HEK293 (cell line): ENCODE measurements around the gene C1D.

Experiments
- CTCF ChIA-PET: fragments of 350-600 bp; formaldehyde crosslinking; extraction: SDS; loops from one replicate; lab custom pipeline; 2021; ENCODE audit warnings: antibody characterized with exemption; lab: Yijun Ruan, JAX
- POLR2A ChIA-PET: fragments of 300-600 bp; formaldehyde crosslinking; extraction: SDS; loops from one replicate; lab custom pipeline; 2020; ENCODE audit warnings: antibody characterized with exemption, inconsistent platforms; lab: Yijun Ruan, JAX
- H3K27ac ChIP-seq: fragments of 200-500 bp; sonication (Bioruptor generic); 2 replicates; pipeline ENCODE4 v1.5.1; 2014; ENCODE audit warnings: low read depth, low read length, control low read depth, inconsistent platforms; ENCODE audit errors: extremely low read depth
- H3K36me3 ChIP-seq, 2 experiments: fragments of 200-500 bp in 1 of 2; sonication (Bioruptor generic) in 1 of 2; 1 replicate in 1 of 2; 2 replicates in 1 of 2; pipeline ENCODE4 v1.5.1; 2014 to 2017; ENCODE audit warnings: inconsistent platforms in 2 of 2, low read length in 2 of 2; ENCODE audit not compliant: control insufficient read depth in 2 of 2, insufficient read depth in 1 of 2
- H3K4me1 ChIP-seq: fragments of 200-500 bp; sonication (Bioruptor generic); 2 replicates; pipeline ENCODE4 v1.5.1; 2014; ENCODE audit warnings: mild to moderate bottlenecking, low read length, inconsistent platforms; ENCODE audit not compliant: control insufficient read depth, insufficient read depth
- H3K4me3 ChIP-seq: 2 replicates; pipeline ENCODE4 v1.5.1; 2011; ENCODE audit warnings: low read depth, mild to moderate bottlenecking, control low read depth, low read length, moderate library complexity
- H3K9me3 ChIP-seq: fragments of 200-500 bp; sonication (Bioruptor generic); 2 replicates; pipeline ENCODE4 v1.5.1; 2014; ENCODE audit warnings: low read depth, low read length, inconsistent platforms; ENCODE audit not compliant: control insufficient read depth, insufficient read depth
- BCL11A ChIP-seq: fragments of 450-650 bp; formaldehyde crosslinking; IDR thresholded peaks from 2 replicates; pipeline ENCODE4 v1.5.1; 2016; ENCODE audit warnings: low read depth, missing biosample characterization, missing genetic modification characterization
- BCL11B ChIP-seq: fragments of 450-650 bp; formaldehyde crosslinking; IDR thresholded peaks from 2 replicates; pipeline ENCODE4 v1.5.1; 2016; ENCODE audit warnings: low read depth, missing biosample characterization, missing genetic modification characterization
- KLF9 ChIP-seq: fragments of 450-650 bp; formaldehyde crosslinking; IDR thresholded peaks from 2 replicates; pipeline ENCODE4 v1.5.1; 2016; ENCODE audit warnings: missing biosample characterization, missing genetic modification characterization, low read depth
- WT1 ChIP-seq: fragments of 450-650 bp; formaldehyde crosslinking; IDR thresholded peaks from 2 replicates; pipeline ENCODE4 v1.5.1; 2016; ENCODE audit warnings: missing biosample characterization, missing genetic modification characterization
- YY2 ChIP-seq: fragments of 450-650 bp; formaldehyde crosslinking; IDR thresholded peaks from 2 replicates; pipeline ENCODE4 v1.5.1; 2016; ENCODE audit warnings: missing biosample characterization, missing genetic modification characterization
- ZFP69B ChIP-seq: fragments of 450-650 bp; formaldehyde crosslinking; IDR thresholded peaks from 2 replicates; pipeline ENCODE4 v1.5.1; 2016; ENCODE audit warnings: missing biosample characterization, missing genetic modification characterization
- ZNF10 ChIP-seq: fragments of 450-650 bp; formaldehyde crosslinking; IDR thresholded peaks from 2 replicates; pipeline ENCODE4 v1.5.1; 2017; ENCODE audit warnings: missing biosample characterization, missing genetic modification characterization
- ZNF114 ChIP-seq: fragments of 450-650 bp; formaldehyde crosslinking; IDR thresholded peaks from 2 replicates; pipeline ENCODE4 v1.5.0; 2017; ENCODE audit warnings: missing biosample characterization, missing genetic modification characterization
- ZNF133 ChIP-seq: fragments of 450-650 bp; formaldehyde crosslinking; IDR thresholded peaks from 2 replicates; pipeline ENCODE4 v1.5.1; 2016; ENCODE audit warnings: missing biosample characterization, missing genetic modification characterization
- ZNF184 ChIP-seq: fragments of 450-650 bp; IDR thresholded peaks from 2 replicates; pipeline ENCODE4 v1.5.1; 2018; ENCODE audit warnings: missing biosample characterization, mild to moderate bottlenecking, missing genetic modification characterization
- ZNF274 ChIP-seq, 2 experiments: fragments of 200-500 bp in 1 of 2; fragments of 450-650 bp in 1 of 2; sonication (Bioruptor generic) in 1 of 2; formaldehyde crosslinking in 1 of 2; IDR thresholded peaks; 2 replicates each; pipeline versions ENCODE4 v1.5.1 to v1.6.1; 2014 to 2016; ENCODE audit warnings: borderline replicate concordance in 1 of 2, inconsistent platforms in 1 of 2, low read length in 1 of 2, missing biosample characterization in 1 of 2, missing genetic modification characterization in 1 of 2
- ZNF404 ChIP-seq: fragments of 450-650 bp; formaldehyde crosslinking; IDR thresholded peaks from 2 replicates; pipeline ENCODE4 v1.5.1; 2017; ENCODE audit warnings: missing biosample characterization, missing genetic modification characterization
- ZNF416 ChIP-seq: fragments of 450-650 bp; formaldehyde crosslinking; IDR thresholded peaks from 2 replicates; pipeline ENCODE4 v1.5.1; 2016; ENCODE audit warnings: missing biosample characterization, missing genetic modification characterization
- ZNF560 ChIP-seq: fragments of 450-650 bp; formaldehyde crosslinking; IDR thresholded peaks from 2 replicates; pipeline ENCODE4 v1.5.1; 2017; ENCODE audit warnings: missing biosample characterization, missing genetic modification characterization, borderline replicate concordance
- ZNF670 ChIP-seq: fragments of 450-650 bp; formaldehyde crosslinking; IDR thresholded peaks from 2 replicates; pipeline ENCODE4 v1.5.1; 2016; ENCODE audit warnings: missing biosample characterization, missing genetic modification characterization, low read depth
- ZNF768 ChIP-seq: fragments of 450-650 bp; formaldehyde crosslinking; IDR thresholded peaks from 2 replicates; pipeline ENCODE4 v1.5.1; 2018; ENCODE audit warnings: missing biosample characterization, mild to moderate bottlenecking, missing genetic modification characterization
- TF ChIP-seq, protein P1 (sequence below): fragments of 450-650 bp; formaldehyde crosslinking; IDR thresholded peaks from 2 replicates; pipeline ENCODE4 v1.5.1; 2016; ENCODE audit warnings: missing biosample characterization, missing genetic modification characterization
- TF ChIP-seq, protein P2 (sequence below): fragments of 450-650 bp; formaldehyde crosslinking; IDR thresholded peaks from 2 replicates; pipeline ENCODE4 v1.5.1; 2016; ENCODE audit warnings: missing biosample characterization, missing genetic modification characterization
- TF ChIP-seq, protein P3 (sequence below): fragments of 450-650 bp; formaldehyde crosslinking; IDR thresholded peaks from 2 replicates; pipeline ENCODE4 v1.5.1; 2016; ENCODE audit warnings: missing biosample characterization, missing genetic modification characterization
- TF ChIP-seq, protein P4 (sequence below): fragments of 450-650 bp; formaldehyde crosslinking; IDR thresholded peaks from 2 replicates; pipeline ENCODE4 v1.5.1; 2016; ENCODE audit warnings: missing biosample characterization, missing genetic modification characterization, borderline replicate concordance
- TF ChIP-seq, protein P5 (sequence below): fragments of 450-650 bp; formaldehyde crosslinking; IDR thresholded peaks from 2 replicates; pipeline ENCODE4 v1.5.1; 2016; ENCODE audit warnings: missing biosample characterization, missing genetic modification characterization

C1D gene

DNA sequence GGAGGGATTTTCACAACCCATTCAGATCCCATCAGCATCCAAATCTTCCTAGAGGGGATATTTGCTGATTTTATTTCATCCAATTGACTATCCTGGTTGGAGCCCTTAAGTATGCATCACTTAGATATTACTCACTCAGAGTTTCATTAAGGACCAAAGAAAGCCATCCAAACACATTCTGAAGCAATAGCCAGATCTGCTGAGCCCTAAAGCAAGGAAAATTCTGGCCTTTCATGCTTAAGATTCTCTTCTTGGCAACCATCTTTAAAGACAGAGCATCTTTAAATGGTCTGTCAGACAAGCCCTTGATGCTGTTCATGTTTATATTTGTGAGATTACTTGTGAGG, 40.9 kb upstream of the C1D start (continued):
- TF ChIP-seq KLF9 (tag by site-specific recombination) (no peak), ZNF560 (tag by site-specific recombination) (no peak), BCL11A (tag by site-specific recombination) (no peak), ZNF10 (tag by site-specific recombination) (no peak)
- TF ChIP-seq, protein P1, sequence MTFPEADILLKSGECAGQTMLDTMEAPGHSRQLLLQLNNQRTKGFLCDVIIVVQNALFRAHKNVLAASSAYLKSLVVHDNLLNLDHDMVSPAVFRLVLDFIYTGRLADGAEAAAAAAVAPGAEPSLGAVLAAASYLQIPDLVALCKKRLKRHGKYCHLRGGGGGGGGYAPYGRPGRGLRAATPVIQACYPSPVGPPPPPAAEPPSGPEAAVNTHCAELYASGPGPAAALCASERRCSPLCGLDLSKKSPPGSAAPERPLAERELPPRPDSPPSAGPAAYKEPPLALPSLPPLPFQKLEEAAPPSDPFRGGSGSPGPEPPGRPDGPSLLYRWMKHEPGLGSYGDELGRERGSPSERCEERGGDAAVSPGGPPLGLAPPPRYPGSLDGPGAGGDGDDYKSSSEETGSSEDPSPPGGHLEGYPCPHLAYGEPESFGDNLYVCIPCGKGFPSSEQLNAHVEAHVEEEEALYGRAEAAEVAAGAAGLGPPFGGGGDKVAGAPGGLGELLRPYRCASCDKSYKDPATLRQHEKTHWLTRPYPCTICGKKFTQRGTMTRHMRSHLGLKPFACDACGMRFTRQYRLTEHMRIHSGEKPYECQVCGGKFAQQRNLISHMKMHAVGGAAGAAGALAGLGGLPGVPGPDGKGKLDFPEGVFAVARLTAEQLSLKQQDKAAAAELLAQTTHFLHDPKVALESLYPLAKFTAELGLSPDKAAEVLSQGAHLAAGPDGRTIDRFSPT (tag by site-specific recombination) = no peak

DNA sequence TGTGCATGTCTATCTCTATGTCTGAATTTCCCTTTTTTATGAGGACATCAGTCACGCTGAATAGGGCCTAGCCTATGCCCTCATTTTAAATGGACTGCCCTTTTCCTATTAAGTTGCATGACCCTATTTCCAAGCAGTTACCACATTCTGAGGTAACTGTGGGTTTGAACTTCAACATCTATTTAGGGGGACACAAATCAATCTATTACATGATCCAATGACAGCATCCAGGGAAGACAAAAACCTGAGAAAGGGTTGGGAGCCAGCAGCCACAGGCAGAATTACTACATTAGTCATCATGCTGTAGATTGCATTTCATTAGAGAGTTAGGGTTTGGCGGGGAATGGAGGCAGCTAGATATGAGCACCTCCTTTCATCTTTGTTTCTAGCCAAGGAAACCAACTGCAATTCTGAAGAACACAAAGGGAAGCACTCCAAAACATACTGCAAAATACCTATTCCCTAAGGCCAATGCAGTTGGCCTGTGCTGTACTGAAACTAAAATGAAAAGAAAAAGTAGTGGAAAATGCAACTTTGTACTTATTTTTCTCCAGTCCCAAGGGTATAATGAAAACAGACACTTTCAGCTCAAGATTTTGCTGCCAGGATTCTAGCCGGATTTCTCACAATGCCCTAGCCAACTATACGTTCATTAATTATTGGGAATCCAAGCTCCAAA, 40.4 kb upstream of the C1D start:
- POLR2A ChIA-PET = no interaction called here
- no peaks in the 10 kb centered on the region for H3K36me3 ChIP-seq
- no peaks in the 10 kb centered on the region for H3K4me1 ChIP-seq
- no peaks in the 10 kb centered on the region for H3K9me3 ChIP-seq
- no peak for TF ChIP-seq BCL11B (tag by site-specific recombination)
- no peak for TF ChIP-seq YY2 (tag by site-specific recombination)
- TF ChIP-seq, protein P2, sequence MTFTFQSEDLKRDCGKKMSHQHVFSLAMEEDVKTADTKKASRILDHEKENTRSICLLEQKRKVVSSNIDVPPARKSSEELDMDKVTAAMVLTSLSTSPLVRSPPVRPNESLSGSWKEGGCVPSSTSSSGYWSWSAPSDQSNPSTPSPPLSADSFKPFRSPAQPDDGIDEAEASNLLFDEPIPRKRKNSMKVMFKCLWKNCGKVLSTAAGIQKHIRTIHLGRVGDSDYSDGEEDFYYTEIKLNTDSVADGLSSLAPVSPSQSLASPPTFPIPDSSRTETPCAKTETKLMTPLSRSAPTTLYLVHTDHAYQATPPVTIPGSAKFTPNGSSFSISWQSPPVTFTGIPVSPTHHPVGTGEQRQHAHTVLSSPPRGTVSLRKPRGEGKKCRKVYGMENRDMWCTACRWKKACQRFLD (tag by site-specific recombination) = no peak
- TF ChIP-seq ZNF768 = no peak
- TF ChIP-seq, protein P3, sequence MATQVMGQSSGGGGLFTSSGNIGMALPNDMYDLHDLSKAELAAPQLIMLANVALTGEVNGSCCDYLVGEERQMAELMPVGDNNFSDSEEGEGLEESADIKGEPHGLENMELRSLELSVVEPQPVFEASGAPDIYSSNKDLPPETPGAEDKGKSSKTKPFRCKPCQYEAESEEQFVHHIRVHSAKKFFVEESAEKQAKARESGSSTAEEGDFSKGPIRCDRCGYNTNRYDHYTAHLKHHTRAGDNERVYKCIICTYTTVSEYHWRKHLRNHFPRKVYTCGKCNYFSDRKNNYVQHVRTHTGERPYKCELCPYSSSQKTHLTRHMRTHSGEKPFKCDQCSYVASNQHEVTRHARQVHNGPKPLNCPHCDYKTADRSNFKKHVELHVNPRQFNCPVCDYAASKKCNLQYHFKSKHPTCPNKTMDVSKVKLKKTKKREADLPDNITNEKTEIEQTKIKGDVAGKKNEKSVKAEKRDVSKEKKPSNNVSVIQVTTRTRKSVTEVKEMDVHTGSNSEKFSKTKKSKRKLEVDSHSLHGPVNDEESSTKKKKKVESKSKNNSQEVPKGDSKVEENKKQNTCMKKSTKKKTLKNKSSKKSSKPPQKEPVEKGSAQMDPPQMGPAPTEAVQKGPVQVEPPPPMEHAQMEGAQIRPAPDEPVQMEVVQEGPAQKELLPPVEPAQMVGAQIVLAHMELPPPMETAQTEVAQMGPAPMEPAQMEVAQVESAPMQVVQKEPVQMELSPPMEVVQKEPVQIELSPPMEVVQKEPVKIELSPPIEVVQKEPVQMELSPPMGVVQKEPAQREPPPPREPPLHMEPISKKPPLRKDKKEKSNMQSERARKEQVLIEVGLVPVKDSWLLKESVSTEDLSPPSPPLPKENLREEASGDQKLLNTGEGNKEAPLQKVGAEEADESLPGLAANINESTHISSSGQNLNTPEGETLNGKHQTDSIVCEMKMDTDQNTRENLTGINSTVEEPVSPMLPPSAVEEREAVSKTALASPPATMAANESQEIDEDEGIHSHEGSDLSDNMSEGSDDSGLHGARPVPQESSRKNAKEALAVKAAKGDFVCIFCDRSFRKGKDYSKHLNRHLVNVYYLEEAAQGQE (tag by site-specific recombination) = no peak
- no peak for TF ChIP-seq ZNF184 (tag by site-specific recombination)
- no peak for TF ChIP-seq ZNF670 (tag by site-specific recombination)
- TF ChIP-seq ZNF133 (tag by site-specific recombination) = no peak
- TF ChIP-seq ZNF274 (IDR thresholded peaks at IDR 0.05; ENCODE audit: low read length) = no peak
- no peak for TF ChIP-seq ZNF274 (tag by site-specific recombination; IDR thresholded peaks at IDR 0.05; ENCODE audit: borderline replicate concordance)
- no peak for TF ChIP-seq ZFP69B
- TF ChIP-seq WT1 (tag by site-specific recombination) = no peak
- TF ChIP-seq, protein P4, sequence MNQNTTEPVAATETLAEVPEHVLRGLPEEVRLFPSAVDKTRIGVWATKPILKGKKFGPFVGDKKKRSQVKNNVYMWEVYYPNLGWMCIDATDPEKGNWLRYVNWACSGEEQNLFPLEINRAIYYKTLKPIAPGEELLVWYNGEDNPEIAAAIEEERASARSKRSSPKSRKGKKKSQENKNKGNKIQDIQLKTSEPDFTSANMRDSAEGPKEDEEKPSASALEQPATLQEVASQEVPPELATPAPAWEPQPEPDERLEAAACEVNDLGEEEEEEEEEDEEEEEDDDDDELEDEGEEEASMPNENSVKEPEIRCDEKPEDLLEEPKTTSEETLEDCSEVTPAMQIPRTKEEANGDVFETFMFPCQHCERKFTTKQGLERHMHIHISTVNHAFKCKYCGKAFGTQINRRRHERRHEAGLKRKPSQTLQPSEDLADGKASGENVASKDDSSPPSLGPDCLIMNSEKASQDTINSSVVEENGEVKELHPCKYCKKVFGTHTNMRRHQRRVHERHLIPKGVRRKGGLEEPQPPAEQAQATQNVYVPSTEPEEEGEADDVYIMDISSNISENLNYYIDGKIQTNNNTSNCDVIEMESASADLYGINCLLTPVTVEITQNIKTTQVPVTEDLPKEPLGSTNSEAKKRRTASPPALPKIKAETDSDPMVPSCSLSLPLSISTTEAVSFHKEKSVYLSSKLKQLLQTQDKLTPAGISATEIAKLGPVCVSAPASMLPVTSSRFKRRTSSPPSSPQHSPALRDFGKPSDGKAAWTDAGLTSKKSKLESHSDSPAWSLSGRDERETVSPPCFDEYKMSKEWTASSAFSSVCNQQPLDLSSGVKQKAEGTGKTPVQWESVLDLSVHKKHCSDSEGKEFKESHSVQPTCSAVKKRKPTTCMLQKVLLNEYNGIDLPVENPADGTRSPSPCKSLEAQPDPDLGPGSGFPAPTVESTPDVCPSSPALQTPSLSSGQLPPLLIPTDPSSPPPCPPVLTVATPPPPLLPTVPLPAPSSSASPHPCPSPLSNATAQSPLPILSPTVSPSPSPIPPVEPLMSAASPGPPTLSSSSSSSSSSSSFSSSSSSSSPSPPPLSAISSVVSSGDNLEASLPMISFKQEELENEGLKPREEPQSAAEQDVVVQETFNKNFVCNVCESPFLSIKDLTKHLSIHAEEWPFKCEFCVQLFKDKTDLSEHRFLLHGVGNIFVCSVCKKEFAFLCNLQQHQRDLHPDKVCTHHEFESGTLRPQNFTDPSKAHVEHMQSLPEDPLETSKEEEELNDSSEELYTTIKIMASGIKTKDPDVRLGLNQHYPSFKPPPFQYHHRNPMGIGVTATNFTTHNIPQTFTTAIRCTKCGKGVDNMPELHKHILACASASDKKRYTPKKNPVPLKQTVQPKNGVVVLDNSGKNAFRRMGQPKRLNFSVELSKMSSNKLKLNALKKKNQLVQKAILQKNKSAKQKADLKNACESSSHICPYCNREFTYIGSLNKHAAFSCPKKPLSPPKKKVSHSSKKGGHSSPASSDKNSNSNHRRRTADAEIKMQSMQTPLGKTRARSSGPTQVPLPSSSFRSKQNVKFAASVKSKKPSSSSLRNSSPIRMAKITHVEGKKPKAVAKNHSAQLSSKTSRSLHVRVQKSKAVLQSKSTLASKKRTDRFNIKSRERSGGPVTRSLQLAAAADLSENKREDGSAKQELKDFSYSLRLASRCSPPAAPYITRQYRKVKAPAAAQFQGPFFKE (tag by site-specific recombination) = no peak
- no peak for TF ChIP-seq ZNF416
- TF ChIP-seq, protein P5, sequence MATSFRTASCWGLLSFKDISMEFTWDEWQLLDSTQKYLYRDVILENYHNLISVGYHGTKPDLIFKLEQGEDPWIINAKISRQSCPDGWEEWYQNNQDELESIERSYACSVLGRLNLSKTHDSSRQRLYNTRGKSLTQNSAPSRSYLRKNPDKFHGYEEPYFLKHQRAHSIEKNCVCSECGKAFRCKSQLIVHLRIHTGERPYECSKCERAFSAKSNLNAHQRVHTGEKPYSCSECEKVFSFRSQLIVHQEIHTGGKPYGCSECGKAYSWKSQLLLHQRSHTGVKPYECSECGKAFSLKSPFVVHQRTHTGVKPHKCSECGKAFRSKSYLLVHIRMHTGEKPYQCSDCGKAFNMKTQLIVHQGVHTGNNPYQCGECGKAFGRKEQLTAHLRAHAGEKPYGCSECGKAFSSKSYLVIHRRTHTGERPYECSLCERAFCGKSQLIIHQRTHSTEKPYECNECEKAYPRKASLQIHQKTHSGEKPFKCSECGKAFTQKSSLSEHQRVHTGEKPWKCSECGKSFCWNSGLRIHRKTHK (tag by site-specific recombination) = no peak
- no peak for TF ChIP-seq ZNF114
- no peak for TF ChIP-seq ZNF404
- H3K27ac ChIP-seq = no peak overlapping the region
- no peak overlapping the region for H3K4me3 ChIP-seq
- CTCF ChIA-PET = interaction anchor here (0.7 kb wide), 1 partner anchor 189 kb away, joined by 4 read pairs; no protein-coding TSS in a partner anchor
